BLaER1 treated with 17β-estradiol and CSF1 and Interleukin-3, amounts not matched to agents 10 nM and 100 nM (cell line): ENCODE results near the gene SLC35B2.
A peak's percentile ranks its signal among the peaks of the same experiment; 100 is the strongest.
"Not testable (repeated sequence)": the region's sequence is repeated elsewhere in the genome, so short reads cannot be mapped to it uniquely, and the experiment has no call there.

Experiments
- H3K27ac ChIP-seq, 11 experiments: shearing (Covaris generic); formaldehyde crosslinking; 2 replicates each; pipeline ENCODE4 v1.8.1; 2022
- H3K27me3 ChIP-seq, 11 experiments: shearing (Covaris generic); formaldehyde crosslinking; 2 replicates each; pipeline ENCODE4 v1.8.1; 2022
- H3K36me3 ChIP-seq, 11 experiments: shearing (Covaris generic); formaldehyde crosslinking; 2 replicates each; pipeline ENCODE4 v1.8.1; 2022
- H3K4me1 ChIP-seq, 10 experiments: shearing (Covaris generic); formaldehyde crosslinking; 2 replicates each; pipeline ENCODE4 v1.8.1; 2022
- H3K4me2 ChIP-seq, 11 experiments: shearing (Covaris generic); formaldehyde crosslinking; 2 replicates each; pipeline ENCODE4 v1.8.1; 2022
- H3K4me3 ChIP-seq, 10 experiments: shearing (Covaris generic); formaldehyde crosslinking; 2 replicates each; pipeline ENCODE4 v1.8.1; 2022
- H3K9ac ChIP-seq, 11 experiments: shearing (Covaris generic); formaldehyde crosslinking; 2 replicates each; pipeline ENCODE4 v1.8.1; 2022
- H3K9me3 ChIP-seq, 11 experiments: shearing (Covaris generic); formaldehyde crosslinking; replicated peaks in 1 of 11; 2 replicates each; pipeline ENCODE4 v1.8.1; 2022
- H4K20me1 ChIP-seq, 11 experiments: shearing (Covaris generic); formaldehyde crosslinking; 2 replicates each; pipeline ENCODE4 v1.8.1; 2022
- Cebpa-rat ChIP-seq, 11 experiments: shearing (Covaris generic); IDR thresholded peaks; 2 replicates each; pipeline ENCODE4 v1.8.1; 2022

The SLC35B2 gene

GRCh38 chr6:44232676-44233566, 24.4 kb downstream of the SLC35B2 start:
- TF ChIP-seq Cebpa-rat (IDR thresholded peaks at IDR 0.05), result no peak
- no peaks in the 10 kb centered on the region for H3K27me3 ChIP-seq
- H3K9me3 ChIP-seq, result no peaks in the 10 kb centered on the region
- no peak overlapping the region for H3K4me3 ChIP-seq
- H3K36me3 ChIP-seq, result peaks cover 14 to 79% (median 51%) of the 10 kb centered on the region in 11 experiments; a peak in 21 of 22 replicates
- peak overlapping the region in 10 of 11 experiments; percentile 21 to 79 (median 66); a peak in 19 of 22 replicates for H3K27ac ChIP-seq
- peaks cover 0 to 26% (median 2%) of the 10 kb centered on the region in 11 experiments; a peak in 8 of 22 replicates for H4K20me1 ChIP-seq
- peak overlapping the region; percentile 7 to 67 (median 44); a peak in 17 of 22 replicates for H3K9ac ChIP-seq
- peaks cover 40 to 56% (median 46%) of the 10 kb centered on the region in 10 experiments for H3K4me1 ChIP-seq
- peak overlapping the region; percentile 31 to 80 (median 52) for H3K4me2 ChIP-seq

GRCh38 chr6:44231426-44231825, 25.9 kb downstream of the SLC35B2 start:
- peaks cover 14 to 87% (median 51%) of the 10 kb centered on the region in 11 experiments; a peak in 21 of 22 replicates for H3K36me3 ChIP-seq

GRCh38 chr6:44230034-44230675, 27.2 kb downstream of the SLC35B2 start:
- TF ChIP-seq Cebpa-rat (IDR thresholded peaks at IDR 0.05), result no peak
- Histone ChIP-seq H3K9me3 (no peaks in the 10 kb centered on the region), H3K27ac (no peak overlapping the region), H3K27me3 (no peaks in the 10 kb centered on the region), H3K4me3 (no peak overlapping the region), H3K4me2 (no peak overlapping the region), H3K36me3 (peaks cover 14 to 77% (median 51%) of the 10 kb centered on the region in 11 experiments; a peak in 21 of 22 replicates), H3K4me1 (peaks cover 51 to 69% (median 58%) of the 10 kb centered on the region in 10 experiments), H4K20me1 (peaks cover 12 to 54% (median 24%) of the 10 kb centered on the region in 11 experiments; a peak in 16 of 22 replicates), H3K9ac (no peak overlapping the region; a peak in 1 of 22 replicates)

More at GRCh38 chr6:44231426-44231825, 25.9 kb downstream of the SLC35B2 start:
- not testable (repeated sequence) for H3K4me3 ChIP-seq, H3K9me3 ChIP-seq, H3K27me3 ChIP-seq, H3K27ac ChIP-seq
- H3K4me2 ChIP-seq, result peak overlapping the region in 4 of 11 experiments; percentile 17 to 37 (median 28); a peak in 5 of 22 replicates
- peaks cover 0 to 41% (median 11%) of the 10 kb centered on the region in 11 experiments; a peak in 14 of 22 replicates for H4K20me1 ChIP-seq
- H3K4me1 ChIP-seq, result peaks cover 40 to 58% (median 48%) of the 10 kb centered on the region in 10 experiments
- H3K9ac ChIP-seq, result peak overlapping the region in 2 of 11 experiments; percentile 1 to 9; a peak in 1 of 22 replicates

GRCh38 chr6:44229376-44230033, 27.8 kb downstream of the SLC35B2 start:
- H3K27ac ChIP-seq, result no peak overlapping the region
- H3K9me3 ChIP-seq, result no peaks in the 10 kb centered on the region
- H3K27me3 ChIP-seq, result no peaks in the 10 kb centered on the region
- H4K20me1 ChIP-seq, result peaks cover 19 to 60% (median 30%) of the 10 kb centered on the region in 11 experiments; a peak in 17 of 22 replicates
- H3K4me2 ChIP-seq, result no peak overlapping the region
- TF ChIP-seq Cebpa-rat (IDR thresholded peaks at IDR 0.05), result no peak
- peaks cover 14 to 73% (median 50%) of the 10 kb centered on the region in 11 experiments; a peak in 21 of 22 replicates for H3K36me3 ChIP-seq
- H3K4me3 ChIP-seq, result no peak overlapping the region
- H3K9ac ChIP-seq, result no peak overlapping the region; a peak in 1 of 22 replicates
- H3K4me1 ChIP-seq, result peaks cover 51 to 69% (median 59%) of the 10 kb centered on the region in 10 experiments

- Histone ChIP-seq H3K4me2 (no peak overlapping the region), H3K4me1 (peaks cover 49 to 68% (median 58%) of the 10 kb centered on the region in 10 experiments), H3K9ac (no peak overlapping the region), H3K9me3 (no peaks in the 10 kb centered on the region), H4K20me1 (peaks cover 21 to 62% (median 34%) of the 10 kb centered on the region in 11 experiments; a peak in 17 of 22 replicates), H3K27ac (no peak overlapping the region), H3K36me3 (peaks cover 14 to 67% (median 50%) of the 10 kb centered on the region in 11 experiments; a peak in 21 of 22 replicates), H3K4me3 (no peak overlapping the region), H3K27me3 (no peaks in the 10 kb centered on the region)
- TF ChIP-seq Cebpa-rat (IDR thresholded peaks at IDR 0.05), result no peak
Observed at GRCh38 chr6:44228836-44229235, 28.5 kb downstream of the SLC35B2 start.

GRCh38 chr6:44228433-44228832, 28.9 kb downstream of the SLC35B2 start:
- no peak for TF ChIP-seq Cebpa-rat (IDR thresholded peaks at IDR 0.05)
- peaks cover 44 to 64% (median 54%) of the 10 kb centered on the region in 10 experiments for H3K4me1 ChIP-seq
- peaks cover 14 to 63% (median 50%) of the 10 kb centered on the region in 11 experiments; a peak in 21 of 22 replicates for H3K36me3 ChIP-seq

GRCh38 chr6:44228031-44228430, 29.3 kb downstream of the SLC35B2 start:
- TF ChIP-seq Cebpa-rat (IDR thresholded peaks at IDR 0.05), result no peak

More at GRCh38 chr6:44228433-44228832, 28.9 kb downstream of the SLC35B2 start:
- Histone ChIP-seq H4K20me1 (peaks cover 21 to 58% (median 34%) of the 10 kb centered on the region in 11 experiments; a peak in 17 of 22 replicates), H3K4me2 (no peak overlapping the region), H3K27ac (no peak overlapping the region), H3K9me3 (no peaks in the 10 kb centered on the region), H3K27me3 (no peaks in the 10 kb centered on the region), H3K9ac (no peak overlapping the region), H3K4me3 (no peak overlapping the region)

More at GRCh38 chr6:44228031-44228430, 29.3 kb downstream of the SLC35B2 start:
- H4K20me1 ChIP-seq, result peaks cover 21 to 57% (median 34%) of the 10 kb centered on the region in 11 experiments; a peak in 17 of 22 replicates
- H3K36me3 ChIP-seq, result peaks cover 14 to 59% (median 47%) of the 10 kb centered on the region in 11 experiments; a peak in 21 of 22 replicates
- H3K4me3 ChIP-seq, result no peak overlapping the region
- H3K9ac ChIP-seq, result no peak overlapping the region; a peak in 2 of 22 replicates
- H3K27ac ChIP-seq, result no peak overlapping the region
- peaks cover 43 to 61% (median 51%) of the 10 kb centered on the region in 10 experiments for H3K4me1 ChIP-seq
- H3K9me3 ChIP-seq, result no peaks in the 10 kb centered on the region
- H3K4me2 ChIP-seq, result no peak overlapping the region
- H3K27me3 ChIP-seq, result 0 out of 22 replicates have a peak, but pooled peaks cover 0 to under 1% (median 0%) of the 10 kb centered on the region in 11 experiments
